ENCODE results near the gene SNED1.
"Not testable (repeated sequence)": the region's sequence is repeated elsewhere in the genome, so short reads cannot be mapped to it uniquely, and the experiment has no call there.

SNED1 gene

DNA sequence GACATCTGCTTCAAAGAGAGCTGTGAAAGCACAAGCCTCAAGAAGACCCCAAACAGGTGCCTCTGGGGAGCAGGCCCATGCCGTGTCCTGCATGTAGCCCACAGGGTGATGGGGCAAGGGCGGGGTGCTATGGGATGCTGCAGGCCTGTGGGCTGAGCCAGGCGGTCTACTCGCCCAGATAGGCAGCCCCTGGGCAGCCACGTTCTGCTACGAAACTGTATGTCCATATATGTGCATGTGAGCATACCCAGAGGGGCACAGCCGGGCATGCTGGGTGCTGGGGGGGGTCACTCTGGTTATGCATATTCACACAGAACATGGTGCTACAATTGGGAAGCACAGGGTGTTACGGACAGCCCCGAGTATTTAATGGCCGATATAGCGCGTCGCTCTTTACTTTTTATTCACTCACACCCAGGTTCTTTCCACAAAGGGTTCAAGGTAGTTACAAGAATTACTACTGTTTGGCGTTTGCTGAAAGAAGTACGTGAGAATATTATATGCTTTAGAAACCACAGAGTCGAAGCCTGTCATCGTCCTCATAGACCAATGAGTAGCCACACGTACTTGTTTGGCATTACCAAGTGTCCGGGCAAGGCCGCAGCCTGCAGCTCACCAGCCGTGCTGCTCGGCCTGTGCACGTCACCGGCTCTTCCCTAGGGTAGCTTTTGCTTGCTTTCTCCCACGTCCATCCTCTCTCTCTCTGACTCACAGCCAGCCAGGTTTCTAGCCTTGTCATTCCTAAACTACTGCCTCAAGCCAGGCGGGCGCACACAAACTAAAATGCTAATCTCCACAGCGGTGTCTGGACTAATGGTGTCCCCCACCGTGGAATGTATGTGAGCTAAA, 89.2 kb downstream of the SNED1 start:
- no peak for DNase-seq (ENCODE audit: low read depth)

DNA sequence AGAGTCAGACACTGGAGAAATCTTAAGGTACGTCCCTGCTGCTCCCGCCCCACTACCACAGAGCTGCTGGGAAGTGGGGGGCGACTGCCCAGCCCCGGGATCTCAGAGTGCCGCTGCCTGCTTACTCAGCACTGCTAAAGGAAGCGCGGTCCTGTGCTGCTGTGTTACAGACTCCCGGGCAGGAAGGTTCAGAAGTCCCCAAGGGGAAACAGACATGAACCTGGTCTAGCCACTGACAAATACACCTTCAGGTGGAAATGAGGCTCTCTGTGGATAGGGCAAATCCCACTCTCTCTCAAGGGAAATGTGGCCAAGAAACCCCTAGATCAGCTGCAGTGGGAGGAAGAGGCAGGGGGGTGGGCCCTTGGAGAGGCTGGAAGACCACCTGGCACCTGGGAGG, 90.0 kb downstream of the SNED1 start:
- no peak for DNase-seq (ENCODE audit: low read depth)

DNA sequence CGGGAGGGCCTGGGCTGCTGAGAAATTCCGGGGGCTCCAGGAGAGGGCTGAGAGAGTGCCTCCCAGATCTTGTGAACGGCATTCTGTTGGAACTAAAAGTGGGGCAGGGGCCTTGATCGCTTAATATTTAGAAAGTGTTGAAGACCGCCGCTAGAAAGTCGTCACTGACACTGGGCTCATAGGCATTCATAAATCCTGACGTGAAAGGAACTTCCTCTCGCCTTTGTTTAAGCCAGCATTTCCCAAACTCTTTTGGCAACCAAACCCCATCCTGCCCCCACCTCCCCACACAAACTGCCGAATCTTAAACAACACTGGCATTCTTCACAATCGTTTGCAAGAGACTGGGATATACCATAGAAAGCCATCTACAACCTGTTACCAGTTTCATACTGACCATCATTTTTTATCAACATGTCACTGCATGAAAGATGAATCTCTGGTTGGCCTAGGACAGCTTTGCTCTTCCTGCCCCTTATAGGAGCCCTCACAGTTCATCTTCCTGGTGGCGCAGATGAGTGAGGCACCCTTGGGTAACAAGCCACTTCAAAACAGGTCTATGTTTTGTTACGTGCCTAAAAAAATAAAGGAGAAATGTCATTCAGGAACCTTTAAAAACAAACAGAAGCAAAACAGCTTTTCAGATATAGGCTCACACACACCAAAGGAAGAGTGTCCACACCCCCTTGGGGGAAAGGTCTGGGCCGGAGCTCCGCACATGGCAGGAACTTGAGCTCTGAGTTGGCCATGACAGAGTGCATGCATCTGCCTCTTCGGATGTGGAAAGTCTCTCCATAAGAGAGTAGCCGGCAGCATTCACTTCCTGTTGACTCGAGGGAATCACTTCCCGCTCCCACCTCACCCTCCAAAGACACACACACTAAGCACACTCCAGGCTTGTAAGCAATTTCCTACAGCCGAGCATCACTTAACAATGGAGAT, 90.6 kb downstream of the SNED1 start:
- no peak for DNase-seq (ENCODE audit: low read depth)

DNA sequence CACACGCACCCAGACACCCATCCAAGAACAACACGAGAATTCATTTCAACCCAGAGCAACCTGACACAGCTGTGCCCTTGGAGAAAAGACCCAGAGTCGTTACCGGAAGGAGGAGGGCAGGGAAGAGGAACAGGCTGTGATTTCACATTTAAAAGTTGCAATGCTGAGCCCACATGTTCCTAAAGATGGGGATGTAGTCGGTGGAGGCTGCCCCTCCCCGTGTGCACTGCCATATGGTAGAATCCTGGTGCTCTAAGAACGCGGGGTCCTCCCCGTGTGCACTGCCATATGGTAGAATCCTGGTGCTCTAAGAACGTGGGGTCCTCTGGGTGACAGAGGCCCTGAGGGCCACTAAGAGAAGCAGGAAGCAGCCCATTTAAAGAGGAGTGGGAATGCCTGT, 92.8 kb downstream of the SNED1 start:
- DNase-seq (ENCODE audit: low read depth): no peak

DNA sequence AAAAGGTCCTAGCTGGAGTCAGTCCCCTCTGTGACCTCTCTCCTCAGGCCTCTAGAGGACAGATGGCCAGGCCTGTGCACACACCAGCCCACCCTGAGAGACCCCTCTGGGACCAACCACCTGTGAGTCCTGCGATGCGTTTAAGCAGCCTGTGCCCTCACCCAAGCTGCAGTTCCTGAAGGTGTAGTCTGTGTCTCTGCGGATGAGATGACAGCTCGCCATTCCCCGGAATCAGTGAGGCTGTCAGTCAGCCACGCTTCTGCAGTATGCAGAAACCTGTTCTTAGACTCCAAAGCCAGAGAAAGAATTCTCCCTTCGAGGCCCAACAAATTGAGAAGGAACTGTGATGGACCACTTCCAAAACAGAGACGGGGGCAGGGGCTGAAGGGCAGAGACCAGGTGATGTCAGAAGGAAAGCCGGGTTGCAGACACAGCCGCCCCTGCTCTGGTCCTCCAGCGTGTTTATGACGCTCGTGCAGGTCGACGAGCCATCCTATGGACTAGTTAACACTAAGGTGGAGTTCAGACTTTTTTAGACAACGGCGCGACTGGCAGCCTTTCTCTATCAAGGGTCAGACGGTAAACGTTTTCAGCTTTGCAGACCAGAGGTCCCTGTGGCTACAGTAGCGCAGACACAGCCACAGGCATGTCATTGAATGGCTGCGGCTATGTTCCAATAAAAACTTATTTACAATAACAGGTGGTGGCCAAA, 93.5 kb downstream of the SNED1 start:
- DNase-seq (ENCODE audit: low read depth): no peak

DNA sequence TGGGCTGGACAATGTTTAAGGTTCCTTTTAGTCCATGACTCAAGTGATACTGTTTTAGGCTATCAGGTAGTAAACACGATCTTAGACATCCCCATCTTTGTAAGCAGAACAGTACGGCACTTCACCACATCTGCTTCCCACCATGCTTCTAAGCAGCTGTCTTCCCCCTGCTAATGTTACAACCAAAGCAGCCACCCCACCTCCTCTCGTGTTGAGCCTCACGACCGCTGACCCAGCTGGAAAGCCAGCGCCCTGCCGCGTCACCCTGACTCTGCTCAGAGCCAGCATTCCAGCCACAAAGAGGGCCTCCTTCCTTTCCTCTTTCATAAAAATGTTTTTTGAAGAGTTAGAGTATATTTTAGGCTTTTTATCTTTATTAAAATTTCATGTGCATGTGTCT, 94.3 kb downstream of the SNED1 start:
- no peak for DNase-seq (ENCODE audit: low read depth)

DNA sequence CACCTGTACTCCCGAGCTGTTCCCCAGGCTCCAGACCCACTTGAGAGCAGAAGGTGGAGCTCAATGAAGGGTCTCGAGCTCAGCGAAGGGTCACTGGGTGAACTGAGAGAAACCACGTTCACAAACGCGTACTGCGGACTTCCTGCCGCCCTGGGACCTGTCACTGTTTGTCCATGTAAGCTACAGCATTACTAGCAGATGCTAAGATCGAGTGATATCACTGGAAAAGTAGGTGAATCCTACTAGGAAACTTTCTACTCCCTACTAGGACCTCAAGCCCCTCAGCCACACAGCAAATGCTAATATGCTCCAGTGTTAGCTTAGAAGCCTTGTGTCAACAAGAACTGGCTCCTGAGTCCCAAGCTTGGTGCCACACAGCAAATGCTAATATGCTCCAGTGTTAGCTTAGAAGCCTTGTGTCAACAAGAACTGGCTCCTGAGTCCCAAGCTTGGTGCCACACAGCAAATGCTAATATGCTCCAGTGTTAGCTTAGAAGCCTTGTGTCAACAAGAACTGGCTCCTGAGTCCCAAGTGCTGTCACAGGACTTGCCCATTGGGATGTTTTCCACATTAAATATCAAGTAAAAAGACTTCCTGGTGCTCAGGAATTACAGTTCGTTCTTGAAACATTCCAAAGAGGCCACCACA, 94.8 kb downstream of the SNED1 start:
- not testable (repeated sequence) for DNase-seq (ENCODE audit: low read depth)

DNA sequence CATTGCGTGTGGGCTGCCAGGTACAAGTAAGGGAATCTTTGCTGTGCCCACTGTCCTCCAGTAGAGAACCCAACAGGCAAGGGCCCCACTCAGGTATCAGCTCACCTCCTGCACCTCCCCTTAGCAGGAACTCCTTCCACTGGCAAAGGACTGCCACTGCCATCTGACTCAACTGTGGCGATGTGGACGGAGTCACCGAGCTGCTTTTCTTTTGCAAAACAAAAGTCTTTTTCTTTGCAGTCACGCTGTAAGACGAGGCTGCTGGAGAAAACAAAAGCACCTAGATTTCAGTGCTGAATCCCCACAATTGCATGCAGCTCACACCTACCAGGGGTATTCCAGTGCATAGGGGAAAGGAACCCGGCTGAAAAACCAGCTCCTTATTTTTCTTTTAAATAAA, 95.8 kb downstream of the SNED1 start:
- DNase-seq (ENCODE audit: low read depth): no peak

DNA sequence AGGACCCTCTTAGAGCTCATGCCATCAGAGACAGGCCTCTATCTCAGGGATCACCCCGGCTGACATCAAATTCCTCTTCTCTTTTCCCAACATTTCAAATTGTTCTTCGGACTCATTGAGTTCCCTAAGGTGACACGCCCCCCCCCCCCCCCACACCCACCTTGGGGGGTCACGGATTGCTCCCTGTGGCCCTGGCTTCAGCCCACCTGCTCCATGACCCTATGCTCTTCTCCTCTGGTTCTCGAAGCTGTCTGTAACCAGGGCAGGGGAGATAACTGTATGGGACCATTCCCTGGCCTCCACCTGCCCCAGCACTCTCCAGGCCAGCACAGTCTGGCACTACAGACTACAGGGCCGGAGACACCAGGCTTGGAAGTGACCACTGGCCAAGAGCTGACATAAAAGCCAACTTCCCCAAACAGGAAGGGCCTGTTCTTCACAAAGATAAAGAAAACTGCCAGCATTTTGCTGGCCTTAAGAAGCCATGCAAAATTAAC, 96.6 kb downstream of the SNED1 start:
- DNase-seq (ENCODE audit: low read depth): no peak

DNA sequence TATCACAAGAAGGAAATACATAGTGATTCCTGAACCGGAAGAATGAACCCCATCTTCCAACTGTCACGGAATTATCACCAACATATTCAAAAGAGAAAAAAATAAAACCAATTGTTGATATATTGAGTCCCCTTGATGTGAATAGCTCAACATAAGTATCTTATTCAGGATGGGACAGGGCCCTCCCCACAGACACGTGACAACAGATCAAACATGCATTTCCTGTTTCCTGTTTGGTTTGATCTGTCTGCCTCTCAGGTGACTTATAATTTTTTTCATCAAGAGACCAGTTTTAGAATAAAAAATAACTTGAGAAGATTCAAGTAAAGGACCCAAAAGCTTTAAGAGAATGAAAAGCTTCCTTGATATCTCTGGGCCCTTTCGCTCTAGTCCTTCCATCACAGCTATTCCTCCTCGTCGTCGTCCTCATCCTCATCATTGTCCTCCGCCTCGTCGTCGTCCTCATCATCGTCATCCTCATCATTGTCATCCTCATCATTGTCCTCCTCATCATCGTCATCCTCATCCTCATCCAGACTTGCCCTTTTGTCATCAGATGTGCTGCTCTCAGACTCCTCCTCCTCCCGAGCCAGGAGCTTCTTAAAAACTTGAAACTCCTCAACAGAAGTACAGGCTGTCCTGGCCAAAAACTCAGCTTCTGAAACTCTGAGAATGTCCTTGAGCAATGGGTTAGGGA, 97.3 kb downstream of the SNED1 start:
- no peak for DNase-seq (ENCODE audit: low read depth)

DNA sequence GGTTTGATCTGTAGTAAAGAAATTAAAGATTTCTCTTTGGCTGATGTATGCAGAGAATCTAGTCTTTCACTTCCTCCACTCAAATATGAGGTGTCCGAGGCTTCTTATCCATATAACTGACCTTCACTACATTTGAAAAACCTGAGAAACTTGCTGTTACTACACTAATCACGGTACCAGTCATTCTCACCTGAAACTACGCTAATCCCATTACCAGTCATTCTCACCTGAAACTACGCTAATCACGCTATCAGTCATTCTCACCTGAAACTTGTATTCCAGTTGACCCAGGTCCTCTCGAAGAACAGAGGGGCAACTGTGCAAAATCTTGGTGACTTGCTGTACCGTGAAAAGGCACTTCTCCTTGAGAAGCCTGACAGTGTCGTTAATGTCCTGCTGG, 98.6 kb downstream of the SNED1 start:
- DNase-seq (ENCODE audit: low read depth): no peak

DNA sequence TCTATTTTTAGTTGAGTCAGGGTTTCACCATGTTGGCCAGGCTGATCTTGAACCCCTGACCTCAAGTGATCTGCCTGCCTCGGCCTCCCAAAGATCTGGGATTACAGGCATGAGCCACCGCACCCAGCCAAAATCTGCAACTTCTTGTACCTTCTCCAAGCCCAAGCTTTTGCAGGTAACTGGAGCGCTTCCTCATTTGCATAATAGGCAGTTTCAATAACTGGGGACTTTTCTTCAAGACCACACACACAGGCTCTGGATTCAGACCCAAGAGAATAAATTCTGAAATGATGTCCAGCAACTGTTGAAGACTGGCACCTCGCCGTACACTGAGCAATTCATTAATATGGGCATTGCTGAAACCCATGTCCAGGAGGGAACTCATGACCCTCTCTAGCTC, 100.8 kb downstream of the SNED1 start:
- DNase-seq (ENCODE audit: low read depth): no peak

DNA sequence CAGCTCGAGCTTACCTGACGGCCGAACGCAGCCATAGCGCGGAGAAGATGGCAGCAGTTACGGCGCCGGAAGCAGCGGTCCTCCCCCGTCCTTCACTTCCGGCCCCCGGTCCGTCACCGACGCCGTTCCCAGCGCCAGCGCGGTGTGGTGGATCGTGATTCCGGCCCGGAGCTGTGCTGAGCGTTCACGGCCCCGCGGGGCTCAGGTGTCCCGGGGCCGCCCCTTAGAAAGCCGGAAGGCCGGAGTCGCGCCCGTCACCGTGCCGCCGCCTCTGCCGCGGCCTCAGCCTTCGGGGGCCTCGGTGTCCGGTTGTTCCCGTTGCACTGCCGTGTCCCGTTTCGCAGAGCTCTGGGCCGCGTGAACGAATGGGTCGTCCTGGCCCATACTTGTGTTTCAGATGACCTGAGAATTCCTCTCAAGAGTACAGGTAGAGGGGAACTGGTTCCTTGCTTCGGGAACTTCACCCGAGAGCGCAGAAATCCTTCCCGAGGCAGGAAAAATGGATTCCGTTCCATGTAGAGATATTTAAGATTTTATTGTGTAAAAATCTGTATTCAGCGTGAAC, 103.9 kb downstream of the SNED1 start, which contains the start of gene MTERF4:
TSS of gene MTERF4 (minus strand) at position 49 of the 565 bp plus-strand sequence. CDS start at position 35, 14 bp downstream.
- peak; percentile 66 for DNase-seq (ENCODE audit: low read depth)

DNA sequence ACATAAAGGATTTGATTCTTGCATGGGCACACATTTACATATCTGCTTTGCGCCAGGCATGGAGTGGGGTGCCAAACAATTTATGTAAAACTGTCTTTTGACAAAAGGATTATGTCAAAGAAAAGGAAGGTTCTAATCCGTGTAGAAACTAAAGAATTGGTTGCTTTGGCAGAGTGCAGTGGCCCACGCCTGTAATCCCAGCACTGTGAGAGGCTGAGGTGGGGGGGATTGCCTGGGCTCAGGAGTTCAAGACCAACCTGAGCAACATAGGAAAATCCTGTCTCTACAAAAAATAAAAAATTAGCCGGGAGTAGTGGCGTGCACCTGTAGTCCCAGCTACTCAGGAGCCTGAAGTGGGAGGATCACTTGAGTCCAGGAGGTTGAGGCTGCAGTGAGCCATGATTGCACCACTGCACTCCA, 104.8 kb downstream of the SNED1 start:
- no peak for DNase-seq (ENCODE audit: low read depth)

DNA sequence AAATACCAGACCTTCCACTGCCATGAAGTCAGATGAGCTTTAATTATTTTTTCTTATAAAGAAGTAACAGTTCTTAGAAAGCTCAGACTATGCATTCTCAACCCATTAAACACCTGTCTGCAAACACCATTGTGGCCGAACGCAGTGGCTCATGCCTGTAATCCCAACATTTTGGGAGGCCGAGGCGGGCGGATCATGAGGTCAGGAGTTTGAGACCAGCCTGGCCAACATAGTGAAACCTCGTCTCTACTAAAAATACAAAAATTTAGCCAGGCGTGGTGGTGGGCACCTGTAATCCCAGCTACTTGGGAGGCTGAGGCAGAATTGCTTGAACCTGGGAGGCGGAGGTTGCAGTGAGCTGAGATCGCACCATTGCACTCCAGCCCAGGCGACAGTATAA, 106.2 kb downstream of the SNED1 start:
- DNase-seq (ENCODE audit: low read depth): not testable (repeated sequence)

DNA sequence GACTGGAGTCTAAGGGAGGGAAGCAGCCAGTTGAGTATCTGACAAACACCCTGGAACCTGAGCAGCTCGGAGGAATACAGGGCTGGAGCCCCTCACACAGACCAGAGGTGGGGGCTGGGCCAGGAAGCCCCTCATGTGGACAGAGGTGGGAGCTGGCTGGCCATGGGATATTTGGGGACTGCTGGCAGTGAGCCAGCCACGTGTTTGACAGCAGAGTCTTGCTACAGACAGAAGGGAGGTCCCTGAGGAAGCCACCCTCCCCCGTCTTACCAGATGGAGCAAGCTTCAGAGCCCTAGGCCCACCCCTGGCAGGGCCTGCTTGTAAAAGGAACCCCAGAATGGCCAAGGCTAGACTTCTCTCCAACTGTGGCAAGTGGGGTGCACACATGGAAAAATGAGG, 107.2 kb downstream of the SNED1 start:
- no peak for DNase-seq (ENCODE audit: low read depth)

DNA sequence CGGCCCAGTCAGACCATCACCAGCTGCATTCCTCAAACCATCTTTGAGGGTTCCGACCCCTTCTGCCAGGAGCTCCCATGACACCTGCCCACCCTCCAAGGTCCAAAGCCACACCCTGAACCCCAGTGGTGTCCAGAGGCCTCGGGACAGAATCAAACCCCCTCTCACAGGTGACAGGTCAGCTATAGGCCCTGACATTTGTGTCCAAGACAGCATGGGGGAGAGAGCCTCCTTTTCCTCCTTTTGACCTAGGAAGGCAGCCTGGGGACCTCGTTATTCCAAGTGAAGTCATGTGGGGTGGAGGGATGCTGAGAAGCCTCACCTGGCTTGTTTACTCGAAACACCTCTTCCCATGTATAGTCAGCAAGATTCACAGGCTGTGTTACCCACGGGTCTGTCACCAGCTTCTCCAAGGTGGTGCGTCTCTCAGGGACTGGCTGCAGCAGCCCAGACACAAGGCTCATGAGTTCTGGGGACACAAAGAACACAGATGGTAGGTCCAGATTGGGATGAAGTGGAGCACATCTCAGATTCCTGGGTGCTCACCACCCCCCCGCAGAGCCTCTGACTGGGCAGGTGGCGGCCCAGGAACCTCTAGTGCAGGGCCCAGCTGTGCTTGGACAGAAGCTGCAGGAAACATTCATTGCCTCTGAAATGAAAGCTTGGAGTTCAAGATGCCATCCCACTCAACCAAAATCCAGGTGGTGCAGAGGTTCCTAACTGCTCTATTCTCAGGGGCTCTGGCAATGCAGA, 108.8 kb downstream of the SNED1 start:
- no peak for DNase-seq (ENCODE audit: low read depth)

DNA sequence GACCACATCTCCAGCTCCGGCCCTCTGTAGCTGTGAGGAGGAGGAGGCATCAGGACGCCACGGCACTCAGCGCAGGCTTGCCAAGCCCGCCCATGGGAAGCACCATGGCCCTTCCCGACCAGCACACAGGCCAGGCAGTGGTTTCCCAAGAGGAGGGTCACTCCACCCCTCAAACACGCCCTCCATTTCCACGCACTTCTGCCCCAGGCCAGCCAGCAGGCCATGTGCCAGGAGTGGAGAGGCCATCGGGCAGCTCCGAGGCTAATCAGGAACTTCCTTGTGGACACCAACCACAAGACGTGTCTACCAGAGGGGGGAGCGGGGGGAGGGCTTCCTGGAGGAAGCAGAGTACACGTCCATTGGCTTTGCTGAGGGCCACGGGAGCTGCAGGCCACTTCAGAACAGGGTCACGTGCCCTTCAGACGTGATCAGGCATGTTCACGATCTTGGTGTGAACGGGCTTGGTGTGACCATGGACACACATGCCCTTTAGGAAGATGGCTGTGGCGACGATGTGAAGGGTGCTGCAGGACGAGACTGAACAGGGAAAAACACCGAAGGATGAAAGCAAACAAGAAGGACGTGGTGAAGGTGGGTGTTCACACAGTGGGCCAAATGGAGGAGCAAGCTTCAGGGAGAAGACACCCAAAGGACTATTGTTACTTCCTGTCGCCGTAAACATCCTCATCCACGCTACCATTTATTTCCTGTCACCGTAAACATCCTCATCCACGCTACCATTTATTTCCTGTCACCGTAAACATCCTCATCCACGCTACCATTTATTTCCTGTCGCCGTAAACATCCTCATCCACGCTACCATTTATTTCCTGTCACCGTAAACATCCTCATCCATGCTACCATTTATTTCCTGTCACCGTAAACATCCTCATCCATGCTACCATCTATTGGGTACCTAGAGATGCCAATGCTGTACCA, 110.1 kb downstream of the SNED1 start:
- no peak for DNase-seq (ENCODE audit: low read depth)

All from stromal cell of bone marrow (primary cell).